Fibroblast of lung (primary cell): ENCODE measurements around the gene ADARB1. TPM values are rescaled to one million over a fixed set of nuclear protein-coding genes. Genes with fewer than 3 reads are reported as not detected.

Experiments
- DNase-seq, 2 donors: peaks; one replicate each; pipeline versions ENCODE4 v3.0.0 to v3.0.0-alpha.2; 2010; ENCODE audit warnings: low read depth in 2 of 2
- H2AFZ ChIP-seq: 2 replicates; pipeline ENCODE4 v1.5.1; 2012; ENCODE audit warnings: low read length, control low read depth, inconsistent platforms
- H3K27ac ChIP-seq: 2 replicates; pipeline ENCODE4 v1.5.1; 2011; ENCODE audit warnings: low read length, control low read depth; ENCODE audit not compliant: insufficient read depth
- H3K27me3 ChIP-seq: 2 replicates; pipeline ENCODE4 v1.5.1; 2011; ENCODE audit warnings: mild to moderate bottlenecking, low read length; ENCODE audit not compliant: control insufficient read depth, insufficient read depth
- H3K36me3 ChIP-seq: 2 replicates; pipeline ENCODE4 v1.5.1; 2011; ENCODE audit warnings: low read length; ENCODE audit not compliant: control insufficient read depth, insufficient read depth
- H3K4me1 ChIP-seq: 2 replicates; pipeline ENCODE4 v1.5.1; 2011; ENCODE audit warnings: low read length; ENCODE audit not compliant: control insufficient read depth, insufficient read depth; ENCODE audit errors: extremely low read depth
- H3K4me2 ChIP-seq: 2 replicates; pipeline ENCODE4 v1.5.1; 2011; ENCODE audit warnings: low read length, control low read depth; ENCODE audit not compliant: insufficient read depth; ENCODE audit errors: extremely low read depth
- H3K4me3 ChIP-seq, 4 experiments: fragments of 200-600 bp in 1 of 4; sonication (generic) in 1 of 4; replicated peaks in 1 of 4; 2 replicates each; pipeline ENCODE4 v1.5.1; 2011 to 2016; ENCODE audit warnings: low read length in 4 of 4, low read depth in 3 of 4, mild to moderate bottlenecking in 3 of 4, control low read depth in 2 of 4, inconsistent platforms in 1 of 4, mixed read lengths in 1 of 4; ENCODE audit not compliant: insufficient read depth in 1 of 4; ENCODE audit errors: control extremely low read depth in 1 of 4
- H3K79me2 ChIP-seq: 2 replicates; pipeline ENCODE4 v1.5.1; 2012; ENCODE audit warnings: mild to moderate bottlenecking, low read length, inconsistent platforms; ENCODE audit not compliant: control insufficient read depth, insufficient read depth
- H3K9ac ChIP-seq: 2 replicates; pipeline ENCODE4 v1.5.1; 2011; ENCODE audit warnings: mild to moderate bottlenecking, low read length, control low read depth; ENCODE audit not compliant: insufficient read depth
- H3K9me3 ChIP-seq: 2 replicates; pipeline ENCODE4 v1.5.1; 2012; ENCODE audit warnings: low read depth, low read length; ENCODE audit not compliant: control insufficient read depth, insufficient read depth
- H4K20me1 ChIP-seq: 2 replicates; pipeline ENCODE4 v1.5.1; 2011; ENCODE audit warnings: low read length; ENCODE audit not compliant: control insufficient read depth, insufficient read depth; ENCODE audit errors: extremely low read depth
- EZH2 ChIP-seq: IDR thresholded peaks from 2 replicates; pipeline ENCODE4 v1.5.1; 2012; ENCODE audit warnings: low read length, control low read depth, mild to moderate bottlenecking; ENCODE audit errors: missing control alignments
- polyA plus RNA-seq, 2 donors: library from polyadenylated mRNA; depleted of rRNA in 1 of 2; stranded (reverse) in 1 of 2; unstranded in 1 of 2; fragments of >200 nt; gene quantifications; 2 replicates each; pipeline ENCODE4 v1.2.1, GENCODE V29; 2011 to 2012; ENCODE audit warnings: missing spikeins in 1 of 2
- total RNA-seq: library from RNA; depleted of rRNA; stranded (reverse); fragments of >200 nt; gene quantifications from 2 replicates; pipeline ENCODE4 v1.2.1, GENCODE V29; 2014
- TF ChIP-seq, protein P1 (sequence below), 2 donors: IDR thresholded peaks in 1 of 2; conservative IDR thresholded peaks in 1 of 2; 1 replicate in 1 of 2; 2 replicates in 1 of 2; pipeline ENCODE4 v1.5.1; 2011 to 2012; ENCODE audit warnings: low read length in 2 of 2, control low read depth in 1 of 2, inconsistent platforms in 1 of 2, low read depth in 1 of 2, mild to moderate bottlenecking in 1 of 2

Gene ADARB1
- total and polyA plus RNA-seq, 2 donors (not counting 1 experiment from before 2014, with no cell fraction given), result 20.2 to 25.3 TPM

DNA sequence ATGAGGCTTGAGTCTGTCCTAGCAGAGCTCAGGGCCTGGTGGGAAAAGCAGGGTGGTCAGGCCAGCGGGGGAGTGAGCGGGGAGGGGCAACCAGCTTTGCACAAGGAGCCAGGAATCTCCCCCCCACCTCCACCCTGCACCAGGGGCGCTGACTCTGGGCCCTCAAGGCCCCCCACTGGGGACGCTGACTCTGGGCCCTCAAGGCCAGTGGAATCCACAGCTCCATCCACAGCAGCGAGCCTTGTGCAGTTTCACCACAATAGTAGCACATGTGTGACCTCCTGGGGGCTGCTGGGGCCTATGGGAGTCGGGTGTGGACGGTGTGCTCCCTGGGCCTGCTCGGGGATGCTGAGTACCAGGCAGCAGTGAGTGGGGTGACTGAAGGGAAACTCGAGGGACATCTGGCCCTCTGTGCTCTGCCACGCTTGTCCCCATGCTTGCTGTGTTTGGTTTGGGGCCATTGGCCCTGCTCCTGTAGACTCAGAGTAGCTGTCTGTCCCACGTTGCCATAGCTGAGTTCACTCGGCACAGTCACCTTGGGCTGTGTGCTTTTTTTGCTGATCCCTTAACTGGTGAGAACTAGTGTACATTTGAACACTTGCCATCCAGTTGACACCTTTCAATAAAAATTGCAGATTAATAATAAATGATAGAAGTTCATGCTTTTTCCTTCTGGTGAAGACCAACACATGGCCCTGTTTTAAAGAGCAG lies 89.2 kb downstream of the ADARB1 start:
- Histone ChIP-seq H4K20me1 (no peaks in the 10 kb centered on the region), H3K4me3 (no peak overlapping the region), H2AFZ (no peak overlapping the region), H3K4me1 (peaks cover 4% of the 10 kb centered on the region), H3K27me3 (no peaks in the 10 kb centered on the region), H3K9ac (no peak overlapping the region), H3K79me2 (no peaks in the 10 kb centered on the region), H3K36me3 (no peaks in the 10 kb centered on the region), H3K27ac (no peak overlapping the region), H3K9me3 (no peaks in the 10 kb centered on the region), H3K4me2 (no peak overlapping the region)
- DNase-seq, result no peak
- TF ChIP-seq, protein P1, sequence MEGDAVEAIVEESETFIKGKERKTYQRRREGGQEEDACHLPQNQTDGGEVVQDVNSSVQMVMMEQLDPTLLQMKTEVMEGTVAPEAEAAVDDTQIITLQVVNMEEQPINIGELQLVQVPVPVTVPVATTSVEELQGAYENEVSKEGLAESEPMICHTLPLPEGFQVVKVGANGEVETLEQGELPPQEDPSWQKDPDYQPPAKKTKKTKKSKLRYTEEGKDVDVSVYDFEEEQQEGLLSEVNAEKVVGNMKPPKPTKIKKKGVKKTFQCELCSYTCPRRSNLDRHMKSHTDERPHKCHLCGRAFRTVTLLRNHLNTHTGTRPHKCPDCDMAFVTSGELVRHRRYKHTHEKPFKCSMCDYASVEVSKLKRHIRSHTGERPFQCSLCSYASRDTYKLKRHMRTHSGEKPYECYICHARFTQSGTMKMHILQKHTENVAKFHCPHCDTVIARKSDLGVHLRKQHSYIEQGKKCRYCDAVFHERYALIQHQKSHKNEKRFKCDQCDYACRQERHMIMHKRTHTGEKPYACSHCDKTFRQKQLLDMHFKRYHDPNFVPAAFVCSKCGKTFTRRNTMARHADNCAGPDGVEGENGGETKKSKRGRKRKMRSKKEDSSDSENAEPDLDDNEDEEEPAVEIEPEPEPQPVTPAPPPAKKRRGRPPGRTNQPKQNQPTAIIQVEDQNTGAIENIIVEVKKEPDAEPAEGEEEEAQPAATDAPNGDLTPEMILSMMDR (conservative IDR thresholded peaks at IDR 0.05 in 1 of 2, IDR thresholded peaks at IDR 0.05 in 1 of 2; ENCODE audit: low read depth in 1 of 2, low read length in 2 of 2), result no peak
- no peak for TF ChIP-seq EZH2

DNA sequence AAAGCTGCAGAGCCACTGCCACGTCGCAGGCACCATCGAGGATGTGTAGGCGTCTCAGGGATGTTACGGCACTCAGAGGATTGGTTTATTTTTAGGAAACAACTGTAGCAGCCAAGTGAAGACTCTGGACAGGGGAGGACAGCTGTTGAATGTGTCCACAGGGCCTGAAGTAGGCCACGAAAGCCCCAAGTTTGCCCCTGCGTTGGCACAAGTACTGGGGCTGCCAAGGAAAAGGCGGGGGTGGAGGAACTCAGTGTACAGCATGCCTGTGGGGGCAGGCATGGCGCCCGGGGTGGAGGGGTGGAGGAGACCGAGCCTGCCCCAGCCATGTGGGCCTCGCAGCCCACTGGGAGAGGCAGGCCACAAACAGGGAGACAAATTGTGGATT lies 89.7 kb downstream of the ADARB1 start:
- no peak overlapping the region for H3K4me3 ChIP-seq
- H2AFZ ChIP-seq, result no peak overlapping the region
- no peaks in the 10 kb centered on the region for H3K27me3 ChIP-seq
- H3K4me1 ChIP-seq, result peaks cover 4% of the 10 kb centered on the region
- H3K36me3 ChIP-seq, result no peaks in the 10 kb centered on the region
- peak in 1 of 2 donors; percentile 14 for DNase-seq
- H3K4me2 ChIP-seq, result no peak overlapping the region
- H3K27ac ChIP-seq, result no peak overlapping the region
- H3K79me2 ChIP-seq, result no peaks in the 10 kb centered on the region
- H4K20me1 ChIP-seq, result no peaks in the 10 kb centered on the region
- TF ChIP-seq EZH2, result no peak
- TF ChIP-seq, protein P1 (conservative IDR thresholded peaks at IDR 0.05 in 1 of 2, IDR thresholded peaks at IDR 0.05 in 1 of 2; ENCODE audit: low read depth in 1 of 2, low read length in 2 of 2), result no peak
- no peak overlapping the region for H3K9ac ChIP-seq
- H3K9me3 ChIP-seq, result no peaks in the 10 kb centered on the region

DNA sequence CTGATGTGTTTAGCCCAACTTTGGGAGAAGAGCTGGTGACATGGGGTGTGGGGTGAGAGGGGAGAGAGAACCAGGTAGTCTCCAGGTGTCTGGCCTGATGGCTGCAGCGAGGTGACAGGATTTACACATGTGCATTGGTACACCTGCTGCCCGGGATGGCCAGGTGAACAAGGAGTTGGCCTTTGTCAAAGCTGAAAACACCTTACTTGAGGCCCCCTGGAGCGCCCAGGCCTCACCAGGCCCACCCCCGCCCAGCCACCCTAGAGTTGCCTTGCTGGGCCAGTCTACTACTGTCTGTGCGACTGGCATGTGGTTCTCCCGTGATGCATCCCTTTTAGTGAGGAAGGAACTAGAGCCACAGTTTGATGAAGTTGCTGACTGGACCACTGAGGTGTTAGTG lies 90.5 kb downstream of the ADARB1 start:
- H3K4me1 ChIP-seq, result peaks cover 4% of the 10 kb centered on the region
- H4K20me1 ChIP-seq, result no peaks in the 10 kb centered on the region
- H3K4me3 ChIP-seq, result no peak overlapping the region

More for the DNA sequence above, 90.5 kb downstream of the ADARB1 start:
- no peak for TF ChIP-seq EZH2
- TF ChIP-seq, protein P1 (conservative IDR thresholded peaks at IDR 0.05 in 1 of 2, IDR thresholded peaks at IDR 0.05 in 1 of 2; ENCODE audit: low read depth in 1 of 2, low read length in 2 of 2), result no peak
- no peaks in the 10 kb centered on the region for H3K9me3 ChIP-seq
- H3K27ac ChIP-seq, result no peak overlapping the region
- no peak overlapping the region for H2AFZ ChIP-seq
- H3K27me3 ChIP-seq, result no peaks in the 10 kb centered on the region
- no peaks in the 10 kb centered on the region for H3K79me2 ChIP-seq
- DNase-seq, result no peak
- no peak overlapping the region for H3K4me2 ChIP-seq
- H3K36me3 ChIP-seq, result no peaks in the 10 kb centered on the region
- no peak overlapping the region for H3K9ac ChIP-seq
